ENCODE measurements around the gene DLEC1. TPM values are rescaled to one million over a fixed set of nuclear protein-coding genes. Genes with fewer than 3 reads are reported as not detected.

The DLEC1 gene
- total RNA-seq, 1 donor from 2014 or later = 0.10 TPM

DNA sequence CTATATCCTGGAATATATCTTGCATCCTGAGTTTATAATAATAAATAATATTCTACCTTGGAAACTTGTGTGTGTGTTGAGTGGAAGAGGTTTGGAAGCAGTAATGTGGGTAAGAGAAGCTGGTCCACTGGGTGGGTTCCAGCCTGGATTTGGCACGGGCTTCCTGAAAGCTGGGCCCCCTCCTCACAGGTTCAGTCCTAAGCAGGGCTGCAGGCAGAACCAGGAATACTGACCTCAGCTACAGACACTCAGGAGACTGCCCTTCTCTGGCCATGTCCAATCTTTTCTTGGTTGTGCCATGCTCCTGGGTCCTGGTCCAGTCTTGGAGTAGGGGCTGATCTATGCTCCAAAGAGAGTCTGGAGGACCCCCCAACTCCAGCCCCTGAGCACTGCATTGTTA, 104.0 kb downstream of the DLEC1 start:
- H3K27me3 Mint-ChIP-seq (ENCODE audit: insufficient read depth) = no peaks in the 10 kb centered on the region
- DNase-seq (ENCODE audit: low spot score) = no peak
- intact Hi-C loops (cut with micrococcal nuclease) = no loop called here
- no peak overlapping the region for H3K27ac Mint-ChIP-seq
- H3K4me3 Mint-ChIP-seq = no peak overlapping the region
- H3K9me3 Mint-ChIP-seq = peaks cover 28% of the 10 kb centered on the region
- H3K4me1 Mint-ChIP-seq (ENCODE audit: low read depth) = peaks cover 38% of the 10 kb centered on the region
- peaks cover 21% of the 10 kb centered on the region for H3K36me3 Mint-ChIP-seq (ENCODE audit: low read depth)

DNA sequence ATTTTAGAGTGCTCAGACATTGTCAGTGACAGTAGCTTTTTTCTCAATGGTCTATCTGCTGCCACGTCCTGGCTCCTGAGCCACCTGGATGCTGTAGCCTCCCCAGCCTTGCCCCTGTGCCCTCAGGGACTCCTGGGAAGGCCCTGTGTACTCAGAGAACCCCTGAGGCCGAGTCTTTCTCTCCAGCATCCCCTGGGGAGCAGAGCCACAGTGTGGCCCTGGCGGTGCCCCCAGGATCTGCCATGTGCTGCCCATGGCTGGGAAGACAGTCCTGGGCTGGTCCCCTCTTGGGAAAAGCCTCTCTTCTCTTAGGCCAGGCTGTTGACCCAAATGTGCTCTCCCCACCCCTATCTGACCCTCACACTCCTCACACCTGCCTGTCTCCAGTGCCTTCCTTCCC, 104.5 kb downstream of the DLEC1 start:
- Mint-ChIP-seq H3K36me3 (ENCODE audit: low read depth) (peaks cover 21% of the 10 kb centered on the region), H3K4me1 (ENCODE audit: low read depth) (peaks cover 33% of the 10 kb centered on the region), H3K27ac (no peak overlapping the region), H3K27me3 (ENCODE audit: insufficient read depth) (no peaks in the 10 kb centered on the region), H3K9me3 (peaks cover 28% of the 10 kb centered on the region), H3K4me3 (no peak overlapping the region)
- DNase-seq (ENCODE audit: low spot score) = no peak
- intact Hi-C loops (cut with micrococcal nuclease) = no loop called here

DNA sequence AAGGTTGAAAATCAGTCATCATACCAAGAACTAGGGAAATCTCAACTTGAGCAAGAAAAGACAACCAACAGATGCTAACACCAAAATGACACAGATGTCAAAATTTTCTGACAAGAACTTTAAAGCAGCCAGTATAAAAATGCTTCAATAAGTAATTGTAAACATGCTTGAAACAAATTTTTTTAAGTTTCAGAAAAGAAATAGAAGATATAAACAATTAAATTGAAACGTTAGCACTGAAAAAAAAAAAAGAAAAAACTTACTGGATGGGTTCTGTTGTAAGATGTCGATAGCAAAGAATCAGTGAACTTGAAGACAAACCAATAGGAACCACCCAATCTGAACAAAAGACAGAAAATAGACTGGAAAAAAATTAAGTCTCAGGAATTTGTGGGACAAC, 107.5 kb downstream of the DLEC1 start:
- no peak overlapping the region for H3K4me3 Mint-ChIP-seq

DNA sequence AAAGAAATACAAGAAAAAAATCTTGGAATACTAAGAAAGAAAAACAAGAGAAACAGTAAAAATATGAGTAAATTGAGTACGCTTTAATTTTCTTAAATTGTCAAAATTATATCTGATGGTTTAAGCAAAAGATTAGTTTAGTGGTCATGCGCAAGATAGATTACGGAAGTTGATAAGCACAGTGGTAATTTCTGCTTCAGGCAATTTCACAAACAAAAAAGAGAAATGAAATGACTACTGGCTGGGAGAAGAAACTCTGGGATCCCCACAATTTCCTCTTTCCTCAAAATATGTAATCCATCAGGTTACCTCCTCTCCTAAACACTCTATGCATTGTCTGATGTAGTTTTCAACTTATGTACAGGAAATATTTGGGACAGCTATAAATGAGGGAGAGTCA, 108.4 kb downstream of the DLEC1 start:
- no peak overlapping the region for H3K27ac Mint-ChIP-seq

More for the DNA sequence above, 107.5 kb downstream of the DLEC1 start:
- H3K36me3 Mint-ChIP-seq (ENCODE audit: low read depth) = peaks cover 15% of the 10 kb centered on the region
- peaks cover 28% of the 10 kb centered on the region for H3K9me3 Mint-ChIP-seq
- no peaks in the 10 kb centered on the region for H3K27me3 Mint-ChIP-seq (ENCODE audit: insufficient read depth)
- H3K27ac Mint-ChIP-seq = no peak overlapping the region
- no peak for DNase-seq (ENCODE audit: low spot score)
- intact Hi-C loops (cut with micrococcal nuclease) = no loop called here
- peaks cover 25% of the 10 kb centered on the region for H3K4me1 Mint-ChIP-seq (ENCODE audit: low read depth)

DNA sequence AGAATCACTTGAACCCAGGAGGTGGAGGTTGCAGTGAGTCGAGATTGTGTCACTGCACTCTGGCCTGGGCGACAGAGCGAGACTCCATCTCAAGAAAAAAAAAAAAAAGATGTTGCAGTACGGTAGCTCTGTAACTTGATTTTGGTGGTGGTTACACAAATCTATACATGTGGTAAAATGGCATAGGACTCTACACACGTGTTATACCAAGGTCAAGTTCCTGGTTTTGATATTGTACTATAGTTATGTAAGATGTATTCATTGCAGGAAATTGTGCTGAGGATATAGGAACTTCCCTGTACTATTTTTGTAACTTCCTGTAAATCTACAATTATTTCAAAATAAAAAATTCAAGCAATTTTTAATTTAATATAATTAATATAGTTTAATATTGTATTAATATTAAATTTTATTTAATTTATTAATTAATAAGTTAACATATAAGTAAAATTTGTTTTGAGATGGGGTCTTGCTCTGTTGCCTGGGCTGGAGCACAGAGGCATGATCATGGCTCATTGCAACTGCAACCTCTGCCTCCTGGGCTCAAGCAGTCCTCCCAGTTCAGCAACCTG, 109.4 kb downstream of the DLEC1 start:
- H3K27ac Mint-ChIP-seq = no peak overlapping the region
- no peak overlapping the region for H3K4me3 Mint-ChIP-seq
- H3K9me3 Mint-ChIP-seq = peaks cover 28% of the 10 kb centered on the region
- no peaks in the 10 kb centered on the region for H3K27me3 Mint-ChIP-seq (ENCODE audit: insufficient read depth)
- intact Hi-C loops (cut with micrococcal nuclease) = no loop called here
- H3K4me1 Mint-ChIP-seq (ENCODE audit: low read depth) = peaks cover 33% of the 10 kb centered on the region
- no peak for DNase-seq (ENCODE audit: low spot score)
- peaks cover 9% of the 10 kb centered on the region for H3K36me3 Mint-ChIP-seq (ENCODE audit: low read depth)

More for the DNA sequence above, 108.4 kb downstream of the DLEC1 start:
- Mint-ChIP-seq H3K27me3 (ENCODE audit: insufficient read depth) (no peaks in the 10 kb centered on the region), H3K4me3 (no peak overlapping the region), H3K36me3 (ENCODE audit: low read depth) (peaks cover 9% of the 10 kb centered on the region), H3K9me3 (peaks cover 28% of the 10 kb centered on the region), H3K4me1 (ENCODE audit: low read depth) (peaks cover 24% of the 10 kb centered on the region)
- no peak for DNase-seq (ENCODE audit: low spot score)
- intact Hi-C loops (cut with micrococcal nuclease) = no loop called here

DNA sequence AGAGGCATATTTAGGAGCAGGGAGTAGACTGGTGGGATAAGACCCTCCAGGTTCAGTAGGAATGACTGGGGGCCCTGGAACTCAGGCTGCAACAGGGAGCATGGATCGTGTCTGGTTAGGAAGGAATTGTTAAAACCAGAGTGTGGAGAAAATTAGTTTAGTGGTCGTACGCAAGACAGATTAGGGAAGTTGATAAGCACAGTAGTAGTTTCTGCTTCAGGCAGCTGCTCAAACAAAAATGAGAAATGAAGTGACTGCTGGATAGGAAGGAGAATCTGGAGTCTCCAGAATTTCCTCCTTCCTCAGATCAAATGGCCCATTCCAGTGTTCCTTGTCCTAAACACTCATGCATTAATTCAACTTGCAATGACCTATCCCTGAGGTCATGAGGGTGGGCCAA, 110.7 kb downstream of the DLEC1 start:
- no peak overlapping the region for H3K4me3 Mint-ChIP-seq

DNA sequence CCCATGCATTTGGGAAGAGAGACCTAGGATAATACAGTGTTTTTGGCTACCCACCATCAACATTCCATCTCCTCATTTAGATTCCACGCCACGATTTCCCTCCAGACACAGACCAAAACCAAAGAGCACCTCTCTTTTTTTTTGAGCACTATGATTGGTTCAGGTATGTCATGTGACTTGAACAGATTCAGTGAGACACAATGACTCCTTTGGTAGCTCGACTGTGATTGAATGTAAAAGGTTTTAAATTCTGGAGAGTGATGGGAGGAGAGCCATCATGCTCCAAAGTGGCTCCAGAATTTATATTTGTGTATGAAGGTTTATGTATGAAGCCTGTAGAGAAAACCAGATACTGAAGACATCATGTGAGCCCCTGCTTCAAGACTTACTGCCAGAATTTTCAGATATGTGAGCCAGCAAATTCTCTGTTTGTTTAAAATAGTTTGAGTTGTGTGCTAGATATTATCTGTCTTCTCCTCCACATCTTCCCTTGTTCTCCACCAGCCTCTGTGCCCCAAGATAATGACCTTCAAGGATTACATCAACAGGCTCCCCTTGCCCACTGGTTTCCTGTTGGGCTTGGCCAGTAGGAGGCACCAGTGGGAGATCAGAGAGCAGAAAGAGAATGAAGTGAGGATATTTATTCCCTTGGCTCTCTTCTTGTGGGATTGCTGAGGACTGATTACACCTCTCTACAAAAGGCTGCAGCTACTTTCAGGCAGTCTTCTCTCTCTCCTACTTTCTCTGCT, 111.9 kb downstream of the DLEC1 start:
- H3K36me3 Mint-ChIP-seq (ENCODE audit: low read depth) = peaks cover 3% of the 10 kb centered on the region
- H3K27ac Mint-ChIP-seq = no peak overlapping the region
- peaks cover 54% of the 10 kb centered on the region for H3K4me1 Mint-ChIP-seq (ENCODE audit: low read depth)
- DNase-seq (ENCODE audit: low spot score) = no peak
- H3K27me3 Mint-ChIP-seq (ENCODE audit: insufficient read depth) = no peaks in the 10 kb centered on the region
- intact Hi-C loops (cut with micrococcal nuclease) = no loop called here
- peaks cover 19% of the 10 kb centered on the region for H3K9me3 Mint-ChIP-seq
- H3K4me3 Mint-ChIP-seq = no peak overlapping the region

More for the DNA sequence above, 110.7 kb downstream of the DLEC1 start:
- intact Hi-C loops (cut with micrococcal nuclease) = no loop called here
- H3K4me1 Mint-ChIP-seq (ENCODE audit: low read depth) = peaks cover 46% of the 10 kb centered on the region
- no peak overlapping the region for H3K27ac Mint-ChIP-seq
- DNase-seq (ENCODE audit: low spot score) = no peak
- H3K9me3 Mint-ChIP-seq = peaks cover 28% of the 10 kb centered on the region
- no peaks in the 10 kb centered on the region for H3K27me3 Mint-ChIP-seq (ENCODE audit: insufficient read depth)
- peaks cover 6% of the 10 kb centered on the region for H3K36me3 Mint-ChIP-seq (ENCODE audit: low read depth)

DNA sequence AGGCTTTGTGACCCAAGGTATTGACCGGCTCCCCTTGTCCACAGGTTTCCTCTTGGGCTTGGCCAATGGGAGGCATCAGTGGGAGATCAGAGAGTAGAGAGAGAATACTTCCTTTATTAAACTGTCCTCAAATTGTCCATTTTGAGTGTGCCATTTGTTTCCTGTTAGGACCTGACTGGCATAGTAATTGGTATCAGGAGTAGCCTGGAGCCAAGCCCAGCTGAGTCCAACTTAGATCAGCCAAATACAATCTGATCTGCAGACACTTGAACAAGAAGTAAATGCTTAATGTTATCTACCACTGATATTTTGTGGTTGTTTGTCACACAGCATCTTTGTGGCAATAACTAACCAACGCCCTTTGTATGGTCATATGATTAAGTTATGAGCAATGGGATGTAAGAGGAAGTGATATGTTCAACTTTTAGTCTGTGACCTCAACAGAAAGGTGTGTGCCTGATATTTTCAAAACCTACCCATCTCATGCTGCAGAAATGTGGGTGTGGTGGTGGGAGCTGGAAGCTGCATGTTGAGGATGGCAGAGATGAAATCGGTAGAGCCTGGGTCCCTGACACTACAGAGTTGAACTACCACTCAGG, 112.8 kb downstream of the DLEC1 start:
- peaks cover 54% of the 10 kb centered on the region for H3K4me1 Mint-ChIP-seq (ENCODE audit: low read depth)
- no peaks in the 10 kb centered on the region for H3K27me3 Mint-ChIP-seq (ENCODE audit: insufficient read depth)
- intact Hi-C loops (cut with micrococcal nuclease) = no loop called here
- H3K9me3 Mint-ChIP-seq = peaks cover 11% of the 10 kb centered on the region
- H3K27ac Mint-ChIP-seq = peak overlapping the region; percentile 31
- no peak for DNase-seq (ENCODE audit: low spot score)
- no peaks in the 10 kb centered on the region for H3K36me3 Mint-ChIP-seq (ENCODE audit: low read depth)
- H3K4me3 Mint-ChIP-seq = no peak overlapping the region

DNA sequence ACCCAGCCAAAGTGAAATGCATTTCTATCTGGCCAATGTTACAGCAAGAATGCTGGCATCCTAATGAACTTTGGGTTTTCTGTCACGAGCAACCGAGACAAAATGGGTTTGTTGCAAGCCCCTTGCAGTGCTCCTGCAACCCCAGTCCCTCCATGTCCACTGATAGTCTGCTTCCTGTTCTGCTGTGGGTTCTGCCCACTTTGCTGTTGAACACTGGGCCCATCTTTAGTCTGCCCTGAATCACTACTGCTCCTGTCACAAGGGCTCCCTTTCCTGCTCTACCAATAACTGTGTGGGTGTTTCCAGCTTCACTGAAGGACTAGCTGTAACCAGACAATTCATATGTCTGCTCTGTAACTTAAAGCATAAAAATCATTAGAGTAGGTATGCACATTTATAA, 113.6 kb downstream of the DLEC1 start:
- Mint-ChIP-seq H3K4me1 (ENCODE audit: low read depth) (peaks cover 54% of the 10 kb centered on the region), H3K36me3 (ENCODE audit: low read depth) (no peaks in the 10 kb centered on the region), H3K4me3 (no peak overlapping the region), H3K27me3 (ENCODE audit: insufficient read depth) (no peaks in the 10 kb centered on the region), H3K27ac (peak overlapping the region; percentile 48), H3K9me3 (peaks cover 3% of the 10 kb centered on the region)
- intact Hi-C loops (cut with micrococcal nuclease) = no loop called here
- DNase-seq (ENCODE audit: low spot score) = no peak

DNA sequence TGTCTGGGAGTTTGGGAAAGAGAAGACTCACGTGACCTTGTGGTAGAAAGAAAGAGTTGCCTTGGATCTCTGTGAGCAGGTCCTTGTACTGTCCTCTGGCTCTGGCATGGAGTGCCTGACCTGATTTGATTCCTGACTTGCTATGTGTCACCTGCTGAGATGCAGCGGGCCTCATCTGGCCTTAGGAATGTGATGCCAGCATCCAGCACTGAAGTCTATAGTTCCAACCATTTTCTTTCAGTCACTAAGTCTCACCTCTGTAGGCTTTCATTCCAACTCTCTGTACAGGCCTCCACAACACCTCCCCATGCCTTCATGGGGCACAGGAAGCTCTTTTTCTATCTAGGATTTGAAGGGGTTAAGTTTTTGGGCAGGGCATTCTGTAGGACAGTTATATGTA, 114.2 kb downstream of the DLEC1 start:
- Mint-ChIP-seq H3K27ac (no peak overlapping the region), H3K4me1 (ENCODE audit: low read depth) (peaks cover 54% of the 10 kb centered on the region), H3K36me3 (ENCODE audit: low read depth) (no peaks in the 10 kb centered on the region), H3K9me3 (no peaks in the 10 kb centered on the region), H3K4me3 (no peak overlapping the region), H3K27me3 (ENCODE audit: insufficient read depth) (no peaks in the 10 kb centered on the region)
- DNase-seq (ENCODE audit: low spot score) = no peak
- intact Hi-C loops (cut with micrococcal nuclease) = no loop called here

DNA sequence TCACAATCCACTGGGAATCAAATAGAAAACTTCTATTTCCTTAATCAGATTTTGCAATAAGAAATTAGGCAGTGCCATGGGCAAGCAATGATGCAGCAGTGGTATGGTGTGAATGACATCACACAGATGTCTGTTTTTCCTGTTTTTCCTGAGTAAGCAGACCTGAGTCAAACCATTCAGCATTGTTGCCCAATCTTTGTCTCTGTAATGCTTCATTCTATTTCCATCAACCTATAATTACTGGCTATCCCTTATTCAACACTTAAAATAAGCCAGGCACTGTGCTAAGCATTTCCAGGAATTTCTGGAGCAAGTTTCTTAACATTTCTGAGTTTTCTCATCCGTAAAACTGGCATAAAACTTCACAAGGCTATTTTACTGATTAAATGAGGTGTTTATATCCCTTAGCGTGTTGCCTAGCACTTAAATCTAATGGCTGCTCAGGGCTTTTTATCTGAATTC, 115.1 kb downstream of the DLEC1 start:
- Mint-ChIP-seq H3K27me3 (ENCODE audit: insufficient read depth) (no peaks in the 10 kb centered on the region), H3K27ac (no peak overlapping the region), H3K9me3 (no peaks in the 10 kb centered on the region), H3K36me3 (ENCODE audit: low read depth) (no peaks in the 10 kb centered on the region), H3K4me3 (no peak overlapping the region), H3K4me1 (ENCODE audit: low read depth) (peaks cover 54% of the 10 kb centered on the region)
- intact Hi-C loops (cut with micrococcal nuclease) = loop anchor here (1.0 kb wide), 2 partner anchors 10 to 17 kb away; partner anchors contain the start of gene ACAA1
- no peak for DNase-seq (ENCODE audit: low spot score)

DNA sequence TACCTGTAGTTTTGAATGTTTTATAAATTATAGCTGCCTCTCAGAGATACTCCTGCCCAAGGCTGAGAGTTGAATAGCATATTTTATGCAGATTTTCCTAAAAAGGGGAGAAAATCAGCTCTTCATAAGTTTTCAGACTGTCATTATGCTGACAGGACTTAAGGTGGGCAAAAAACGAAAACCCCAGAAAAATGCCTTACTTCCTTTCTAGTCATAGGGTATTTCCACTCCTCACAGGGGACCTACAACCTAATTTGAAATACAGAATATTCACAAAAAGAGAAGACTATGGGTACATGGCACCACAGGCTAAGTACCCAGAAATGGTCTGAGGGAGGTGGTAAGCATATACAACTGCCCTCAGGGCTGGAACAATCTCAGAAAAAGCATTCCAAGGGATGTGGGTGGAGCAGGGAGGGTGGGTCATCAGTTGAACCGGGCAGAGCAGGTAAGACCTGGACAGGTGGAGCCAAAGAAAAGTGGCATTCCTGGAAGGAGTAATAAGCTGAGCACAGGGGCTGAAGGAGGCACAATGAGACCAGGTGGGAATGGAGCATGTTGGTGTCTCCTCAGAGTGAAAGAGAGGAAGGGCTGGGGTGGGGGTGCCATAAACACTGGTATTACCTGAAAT, 115.7 kb downstream of the DLEC1 start:
- peaks cover 50% of the 10 kb centered on the region for H3K4me1 Mint-ChIP-seq (ENCODE audit: low read depth)
- no peaks in the 10 kb centered on the region for H3K9me3 Mint-ChIP-seq
- intact Hi-C loops (cut with micrococcal nuclease) = loop anchor here (1.0 kb wide), 2 partner anchors 10 to 17 kb away; partner anchors contain the start of gene ACAA1
- H3K27me3 Mint-ChIP-seq (ENCODE audit: insufficient read depth) = no peaks in the 10 kb centered on the region
- H3K4me3 Mint-ChIP-seq = no peak overlapping the region
- no peaks in the 10 kb centered on the region for H3K36me3 Mint-ChIP-seq (ENCODE audit: low read depth)
- H3K27ac Mint-ChIP-seq = no peak overlapping the region
- no peak for DNase-seq (ENCODE audit: low spot score)

DNA sequence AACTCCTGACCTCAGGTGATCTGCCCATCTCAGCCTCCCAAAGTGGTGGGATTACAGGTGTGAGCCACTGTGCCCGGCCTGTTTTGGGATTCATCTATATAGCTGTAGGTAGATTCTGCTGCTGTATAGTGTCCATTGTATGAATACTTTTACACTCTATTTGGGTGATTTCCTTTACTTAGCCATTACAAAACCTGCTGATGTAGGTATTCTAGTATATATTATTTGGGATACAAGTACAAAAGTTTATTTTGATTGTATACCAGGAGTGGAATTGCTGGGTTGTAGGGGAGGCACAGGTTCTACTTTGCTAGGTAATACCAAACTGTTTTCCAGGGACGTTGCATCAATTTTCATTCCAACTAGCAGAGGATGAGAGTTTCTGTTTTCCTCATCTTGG, 116.8 kb downstream of the DLEC1 start:
- Mint-ChIP-seq H3K9me3 (no peaks in the 10 kb centered on the region), H3K36me3 (ENCODE audit: low read depth) (no peaks in the 10 kb centered on the region), H3K27me3 (ENCODE audit: insufficient read depth) (no peaks in the 10 kb centered on the region), H3K4me1 (ENCODE audit: low read depth) (peaks cover 49% of the 10 kb centered on the region), H3K27ac (no peak overlapping the region), H3K4me3 (no peak overlapping the region)
- intact Hi-C loops (cut with micrococcal nuclease) = no loop called here
- no peak for DNase-seq (ENCODE audit: low spot score)
